Measurements from ENCODE around the gene TMEM163. TPM values are rescaled to one million over a fixed set of nuclear protein-coding genes. Genes with fewer than 3 reads are reported as not detected.
A peak's percentile ranks its signal among the peaks of the same experiment; 100 is the strongest.

The TMEM163 gene
- polyA plus RNA-seq, 6 donors from 2014 or later = 0.33 to 1.0 (median 0.47) TPM

DNA sequence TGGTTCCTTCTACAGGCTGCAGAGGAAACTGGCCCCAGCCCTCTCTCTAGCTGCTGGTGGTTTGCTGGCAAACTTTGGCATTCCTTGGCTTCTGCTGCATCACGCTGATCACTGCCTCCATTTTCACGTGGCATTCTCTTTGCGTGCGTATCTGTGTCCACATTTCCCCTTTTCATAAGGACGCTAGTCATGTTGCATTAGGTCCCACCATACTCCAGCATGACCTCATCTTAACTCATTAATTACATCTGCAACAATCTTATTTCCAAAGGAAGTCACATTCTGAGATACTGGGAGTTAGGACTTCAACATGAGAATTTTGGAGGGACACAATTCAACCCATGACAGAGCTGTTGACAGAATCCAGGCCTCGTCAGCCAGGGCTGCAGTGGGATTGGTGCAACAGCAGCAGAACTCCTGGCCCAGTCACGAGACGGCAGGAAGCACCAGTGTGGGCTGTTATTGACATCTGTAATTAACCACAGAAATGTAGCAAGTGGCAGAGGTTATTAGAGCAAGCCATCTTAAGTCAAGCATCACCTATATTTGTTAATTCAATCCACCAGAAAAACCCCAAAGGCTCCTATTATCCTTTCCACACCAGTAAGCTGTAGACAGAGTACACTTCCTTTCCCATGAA lies 132.4 kb downstream of the TMEM163 start:
- peak; percentile 44 to 72 for ATAC-seq (ENCODE audit: low read depth in 2 of 2)
- no peaks in the 10 kb centered on the region for H3K27me3 Mint-ChIP-seq
- H3K9me3 Mint-ChIP-seq = peaks cover 13 to 33% (median 27%) of the 10 kb centered on the region in 7 donors
- peaks cover 7 to 19% of the 10 kb centered on the region in 2 donors for H3K36me3 Mint-ChIP-seq
- DNase-seq = no peak
- no peak overlapping the region for H3K27ac Mint-ChIP-seq
- no peak overlapping the region for H3K4me3 Mint-ChIP-seq
- peaks cover 6 to 19% (median 13%) of the 10 kb centered on the region in 3 donors for H3K4me1 Mint-ChIP-seq

DNA sequence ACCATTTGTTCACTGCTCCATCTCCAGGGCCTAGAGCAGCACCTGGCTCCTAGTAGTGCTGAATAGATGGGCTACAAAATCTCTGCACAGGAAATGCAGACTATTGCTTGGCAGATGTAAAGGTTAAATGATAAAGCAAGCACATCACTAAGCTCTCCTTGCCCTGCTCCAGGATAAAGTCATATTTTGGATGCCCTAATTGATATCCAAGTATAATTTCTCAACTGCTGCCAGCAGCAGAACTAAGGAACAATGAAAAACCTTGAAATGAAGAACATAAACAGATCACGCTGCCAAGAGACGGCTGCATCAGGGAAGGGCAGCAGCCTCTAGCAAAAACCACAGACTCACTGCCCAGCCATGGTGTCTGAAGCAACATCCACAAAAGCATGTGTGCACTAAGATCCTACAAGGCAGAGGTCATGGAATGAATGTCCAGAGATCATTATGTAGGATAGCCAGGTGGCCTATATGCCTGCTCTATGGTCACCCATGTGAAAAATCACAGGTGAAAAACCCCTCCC lies 134.7 kb downstream of the TMEM163 start:
- Mint-ChIP-seq H3K27me3 (no peaks in the 10 kb centered on the region), H3K4me1 (peaks cover 6 to 23% (median 17%) of the 10 kb centered on the region in 3 donors), H3K4me3 (no peak overlapping the region), H3K27ac (no peak overlapping the region), H3K36me3 (peaks cover 0 to 12% of the 10 kb centered on the region in 2 donors), H3K9me3 (peaks cover 3 to 11% (median 7%) of the 10 kb centered on the region in 7 donors)
- no peak for ATAC-seq (ENCODE audit: low read depth in 2 of 2)
- DNase-seq = no peak

DNA sequence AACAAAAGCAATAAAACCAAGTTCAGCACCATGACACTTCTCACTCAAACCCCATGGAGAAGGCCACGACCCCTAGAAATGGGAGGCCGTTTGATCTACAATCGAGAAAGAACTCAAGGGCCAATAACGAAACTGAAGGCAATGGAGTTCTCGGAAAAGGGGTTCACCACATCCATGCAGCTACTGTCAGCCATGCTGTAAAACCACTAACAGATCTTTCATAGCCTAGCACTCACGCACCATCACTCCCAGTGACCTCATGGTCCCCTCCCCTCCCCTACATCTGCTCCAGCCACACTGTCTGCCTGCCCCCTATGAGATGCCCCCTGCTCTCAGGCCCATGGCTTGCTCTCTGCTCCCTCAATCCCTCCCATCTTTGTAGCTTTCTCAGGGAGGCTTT lies 135.3 kb downstream of the TMEM163 start:
- no peak for DNase-seq
- Mint-ChIP-seq H3K4me3 (no peak overlapping the region), H3K36me3 (peaks cover 0 to 6% of the 10 kb centered on the region in 2 donors), H3K27me3 (no peaks in the 10 kb centered on the region), H3K9me3 (peaks cover under 1 to 5% (median 3%) of the 10 kb centered on the region in 7 donors), H3K4me1 (peaks cover 6 to 23% (median 17%) of the 10 kb centered on the region in 3 donors), H3K27ac (no peak overlapping the region)
- no peak for ATAC-seq (ENCODE audit: low read depth in 2 of 2)

DNA sequence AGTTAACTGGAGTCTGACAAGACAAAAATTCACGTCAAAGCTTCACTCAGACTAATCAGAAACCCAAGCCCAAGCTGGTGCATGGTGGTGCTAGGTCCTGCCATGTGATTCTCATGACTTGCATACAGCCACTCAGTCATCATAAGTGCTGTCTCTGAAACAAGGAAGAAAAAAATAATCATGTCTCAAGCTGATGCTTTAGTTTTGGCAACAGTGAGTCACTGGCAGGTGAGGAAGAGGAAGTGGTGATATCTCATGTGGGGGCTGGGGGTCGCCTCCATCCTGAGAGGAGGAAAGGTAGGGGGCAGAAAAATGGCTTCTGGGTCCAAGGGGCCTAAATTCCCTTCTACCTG lies 136.3 kb downstream of the TMEM163 start:
- peaks cover 6 to 23% (median 17%) of the 10 kb centered on the region in 3 donors for H3K4me1 Mint-ChIP-seq
- no peaks in the 10 kb centered on the region for H3K36me3 Mint-ChIP-seq
- peak; percentile 33 to 51 for ATAC-seq (ENCODE audit: low read depth in 2 of 2)
- H3K4me3 Mint-ChIP-seq = no peak overlapping the region
- DNase-seq = no peak
- no peaks in the 10 kb centered on the region for H3K27me3 Mint-ChIP-seq
- peaks cover 0 to 2% (median 0%) of the 10 kb centered on the region in 7 donors for H3K9me3 Mint-ChIP-seq
- no peak overlapping the region for H3K27ac Mint-ChIP-seq

DNA sequence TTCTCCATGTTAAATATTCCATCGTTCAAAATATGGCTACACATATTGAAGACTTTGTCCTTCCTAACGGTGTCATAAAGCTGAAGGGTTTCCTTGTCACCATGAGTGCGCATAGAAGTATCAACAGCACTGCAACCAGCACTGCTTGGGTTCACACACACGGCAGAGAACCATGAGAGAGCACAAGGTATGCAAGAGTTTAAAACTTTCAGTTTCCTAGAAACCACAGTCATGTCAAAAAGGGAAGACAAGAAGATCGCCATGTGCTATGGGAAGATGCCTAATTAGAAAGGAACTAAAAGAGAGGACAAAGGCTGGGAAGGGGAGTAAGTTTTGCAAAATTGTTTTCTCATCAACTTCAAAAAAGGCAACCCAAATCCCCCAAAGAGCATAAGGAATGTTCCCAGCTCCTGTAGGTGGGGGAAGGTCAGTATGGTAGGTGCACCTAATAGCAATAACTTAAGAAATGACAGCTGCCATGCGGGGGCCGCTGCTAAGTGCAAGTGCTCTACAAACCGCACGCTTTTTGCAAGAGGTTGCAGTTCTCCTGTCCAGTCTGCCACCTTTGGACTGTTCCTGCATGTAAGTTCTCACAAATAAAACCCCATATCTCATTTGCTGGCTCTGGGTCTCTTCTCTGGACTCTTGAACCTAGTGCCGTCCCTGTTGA lies 136.8 kb downstream of the TMEM163 start:
- DNase-seq (no peak), ATAC-seq (ENCODE audit: low read depth in 2 of 2) (peak; percentile 41)
- H3K27me3 Mint-ChIP-seq = peaks cover 0 to 2% (median 0%) of the 10 kb centered on the region in 3 donors
- no peaks in the 10 kb centered on the region for H3K36me3 Mint-ChIP-seq
- peaks cover 0 to 2% (median 0%) of the 10 kb centered on the region in 7 donors for H3K9me3 Mint-ChIP-seq
- H3K4me1 Mint-ChIP-seq = peaks cover 6 to 23% (median 17%) of the 10 kb centered on the region in 3 donors
- peak overlapping the region in 1 of 6 donors; percentile 3 for H3K27ac Mint-ChIP-seq
- H3K4me3 Mint-ChIP-seq = no peak overlapping the region

DNA sequence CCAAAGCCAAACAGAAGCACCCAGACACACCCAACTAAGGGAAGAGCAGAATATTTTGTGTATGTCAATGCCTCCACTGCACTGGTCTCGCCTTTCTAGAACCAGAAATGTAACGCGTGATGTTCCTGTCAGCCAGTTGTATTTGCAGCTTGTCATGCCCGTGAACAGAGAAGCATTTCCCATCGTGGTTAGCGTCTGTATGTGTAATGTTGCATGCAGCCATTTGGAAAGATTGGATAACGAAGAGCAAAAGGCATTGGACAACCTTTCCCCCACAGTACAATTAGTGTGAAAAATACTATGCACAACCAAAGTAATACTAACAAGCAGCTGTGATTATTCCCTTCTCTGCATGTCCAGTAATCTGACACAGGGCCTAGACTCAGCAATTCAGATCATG lies 140.5 kb downstream of the TMEM163 start:
- ATAC-seq (ENCODE audit: low read depth in 2 of 2) = no peak
- Mint-ChIP-seq H3K4me3 (no peak overlapping the region), H3K4me1 (peaks cover 6 to 19% (median 17%) of the 10 kb centered on the region in 3 donors), H3K27me3 (peaks cover 0 to 4% (median 0%) of the 10 kb centered on the region in 3 donors), H3K27ac (no peak overlapping the region), H3K9me3 (no peaks in the 10 kb centered on the region), H3K36me3 (no peaks in the 10 kb centered on the region)
- DNase-seq = no peak

DNA sequence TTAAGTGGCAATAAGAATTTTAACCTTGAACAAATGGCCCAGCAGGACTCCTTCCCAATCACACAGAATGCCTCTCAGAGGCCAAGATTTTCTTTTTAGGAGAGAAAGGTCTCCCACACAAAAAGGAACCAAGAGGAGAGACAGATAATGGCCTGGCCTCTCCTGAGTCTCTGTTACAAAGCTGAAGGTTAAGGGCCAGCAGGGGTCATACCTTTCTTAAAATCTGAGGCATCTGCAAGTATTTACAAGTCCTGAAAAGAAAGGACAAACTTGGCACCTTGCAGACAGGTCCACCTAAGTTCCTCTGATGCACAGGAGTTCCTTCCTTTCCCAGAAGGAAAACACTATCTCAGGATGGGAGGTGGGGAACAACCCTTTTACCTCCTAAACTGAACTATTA lies 142.3 kb downstream of the TMEM163 start:
- no peak overlapping the region for H3K4me3 Mint-ChIP-seq
- DNase-seq = no peak
- ATAC-seq (ENCODE audit: low read depth in 2 of 2) = no peak
- peaks cover 0 to 7% (median 4%) of the 10 kb centered on the region in 3 donors for H3K27me3 Mint-ChIP-seq
- H3K4me1 Mint-ChIP-seq = peaks cover 0 to 5% (median 4%) of the 10 kb centered on the region in 3 donors
- no peak overlapping the region for H3K27ac Mint-ChIP-seq
- H3K36me3 Mint-ChIP-seq = no peaks in the 10 kb centered on the region
- no peaks in the 10 kb centered on the region for H3K9me3 Mint-ChIP-seq

DNA sequence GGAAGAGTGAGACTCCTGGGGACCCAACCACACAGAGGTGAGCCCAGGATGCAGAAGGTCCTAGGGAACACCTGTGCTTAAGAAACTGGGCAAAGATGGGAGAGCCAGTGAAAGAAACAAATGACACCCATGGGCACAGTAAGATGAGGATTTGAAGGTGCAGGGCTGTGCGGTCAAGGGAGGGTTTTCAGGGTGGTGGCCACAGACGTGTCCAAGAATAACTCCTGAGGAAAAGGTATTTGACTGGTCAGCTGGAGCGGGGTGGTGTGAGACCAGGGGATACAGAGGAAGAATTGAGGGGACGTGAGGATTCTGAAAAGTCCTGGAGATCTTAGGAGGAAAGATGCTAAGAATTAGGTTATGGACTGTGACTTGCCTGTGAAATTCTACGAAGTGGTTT lies 142.9 kb downstream of the TMEM163 start:
- H3K4me1 Mint-ChIP-seq = peaks cover 0 to 2% (median 0%) of the 10 kb centered on the region in 3 donors
- peak overlapping the region in 1 of 6 donors; percentile 42 for H3K27ac Mint-ChIP-seq
- H3K36me3 Mint-ChIP-seq = no peaks in the 10 kb centered on the region

DNA sequence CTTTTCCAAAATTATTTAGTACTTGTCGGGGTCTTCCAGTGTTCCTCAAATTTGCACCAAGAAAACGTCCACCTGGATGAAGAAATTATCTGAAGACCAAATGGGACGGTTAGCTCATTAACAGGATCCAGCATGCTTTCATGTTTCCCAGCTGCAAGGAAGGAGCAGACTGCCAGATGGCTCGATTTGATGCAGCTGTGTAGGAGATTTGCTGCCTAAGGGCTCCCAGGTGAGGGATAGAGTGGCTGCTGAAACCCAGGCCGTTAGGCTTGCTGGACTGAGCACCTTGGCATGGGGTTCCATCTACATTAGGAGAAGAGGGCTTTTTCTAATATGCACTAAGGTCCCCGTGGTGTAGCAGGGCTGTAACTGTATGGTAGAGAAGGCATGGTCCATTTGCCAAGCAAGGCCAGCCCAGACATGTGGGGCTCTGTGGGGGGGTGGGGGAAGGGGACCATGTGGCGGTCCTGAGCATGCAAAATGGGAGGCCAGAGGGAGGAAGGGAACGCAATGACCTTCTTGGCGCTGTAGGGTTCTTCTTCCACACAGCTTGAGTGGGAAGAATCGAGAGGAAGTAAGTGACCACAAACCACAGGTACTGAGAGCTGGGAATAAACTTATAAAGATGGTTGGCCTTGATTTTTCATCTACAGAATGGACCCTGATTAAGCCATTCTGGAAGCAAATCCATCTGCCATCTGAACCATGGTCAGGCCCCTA lies 144.0 kb downstream of the TMEM163 start:
- Mint-ChIP-seq H3K9me3 (no peaks in the 10 kb centered on the region), H3K4me1 (peaks cover 0 to 6% (median 0%) of the 10 kb centered on the region in 3 donors), H3K27ac (no peak overlapping the region), H3K27me3 (peaks cover 0 to 7% (median 4%) of the 10 kb centered on the region in 3 donors), H3K4me3 (no peak overlapping the region), H3K36me3 (no peaks in the 10 kb centered on the region)
- ATAC-seq (ENCODE audit: low read depth in 2 of 2) (no peak), DNase-seq (no peak)

More for the DNA sequence above, 142.9 kb downstream of the TMEM163 start:
- DNase-seq = no peak
- Mint-ChIP-seq H3K9me3 (no peaks in the 10 kb centered on the region), H3K27me3 (peaks cover 0 to 7% (median 4%) of the 10 kb centered on the region in 3 donors), H3K4me3 (no peak overlapping the region)
- ATAC-seq (ENCODE audit: low read depth in 2 of 2) = no peak

DNA sequence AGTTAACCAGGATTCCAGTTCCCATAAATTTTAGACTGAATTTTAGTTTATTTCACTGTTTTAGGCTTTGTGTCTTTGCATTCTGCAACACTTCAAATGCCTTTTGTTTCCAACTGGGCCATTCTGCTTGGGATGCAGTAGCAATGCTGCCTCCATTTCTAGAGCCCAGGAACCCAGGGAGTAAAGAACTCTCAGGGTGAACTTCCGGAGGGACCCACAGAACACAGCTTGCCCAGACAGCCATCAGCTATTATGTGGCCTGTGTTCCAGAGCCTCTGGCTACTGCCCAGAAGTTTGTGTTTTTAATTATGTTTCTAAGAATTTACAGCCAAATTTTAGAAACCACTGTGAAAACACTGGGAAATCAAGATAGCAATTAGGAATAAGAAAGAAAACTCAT lies 145.1 kb downstream of the TMEM163 start:
- H3K36me3 Mint-ChIP-seq = no peaks in the 10 kb centered on the region
- H3K9me3 Mint-ChIP-seq = no peaks in the 10 kb centered on the region
- DNase-seq = no peak
- H3K27ac Mint-ChIP-seq = no peak overlapping the region
- ATAC-seq (ENCODE audit: low read depth in 2 of 2) = no peak
- H3K4me1 Mint-ChIP-seq = peaks cover 0 to 6% (median 0%) of the 10 kb centered on the region in 3 donors
- peaks cover 0 to 7% (median 4%) of the 10 kb centered on the region in 3 donors for H3K27me3 Mint-ChIP-seq
- H3K4me3 Mint-ChIP-seq = no peak overlapping the region

DNA sequence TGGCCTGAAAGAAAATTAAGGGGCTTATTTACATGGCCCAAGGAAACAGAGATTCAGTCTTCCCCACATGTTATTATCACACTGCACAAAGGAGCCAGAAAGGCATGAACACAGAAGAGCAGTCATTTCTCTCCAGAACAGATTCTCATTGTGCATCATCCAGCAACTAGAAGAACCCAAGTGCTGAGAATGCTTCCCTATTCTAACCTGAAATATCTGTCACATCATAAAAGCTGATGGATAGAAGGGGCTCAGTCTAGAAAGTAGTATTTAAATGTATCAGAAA lies 145.8 kb downstream of the TMEM163 start:
- H3K9me3 Mint-ChIP-seq = no peaks in the 10 kb centered on the region
- no peak for DNase-seq
- H3K4me1 Mint-ChIP-seq = peaks cover 0 to 6% (median 0%) of the 10 kb centered on the region in 3 donors
- no peaks in the 10 kb centered on the region for H3K36me3 Mint-ChIP-seq
- H3K4me3 Mint-ChIP-seq = peak overlapping the region in 1 of 8 donors; percentile 9
- no peak overlapping the region for H3K27ac Mint-ChIP-seq
- ATAC-seq (ENCODE audit: low read depth in 2 of 2) = no peak
- peaks cover 0 to 7% (median 4%) of the 10 kb centered on the region in 3 donors for H3K27me3 Mint-ChIP-seq

DNA sequence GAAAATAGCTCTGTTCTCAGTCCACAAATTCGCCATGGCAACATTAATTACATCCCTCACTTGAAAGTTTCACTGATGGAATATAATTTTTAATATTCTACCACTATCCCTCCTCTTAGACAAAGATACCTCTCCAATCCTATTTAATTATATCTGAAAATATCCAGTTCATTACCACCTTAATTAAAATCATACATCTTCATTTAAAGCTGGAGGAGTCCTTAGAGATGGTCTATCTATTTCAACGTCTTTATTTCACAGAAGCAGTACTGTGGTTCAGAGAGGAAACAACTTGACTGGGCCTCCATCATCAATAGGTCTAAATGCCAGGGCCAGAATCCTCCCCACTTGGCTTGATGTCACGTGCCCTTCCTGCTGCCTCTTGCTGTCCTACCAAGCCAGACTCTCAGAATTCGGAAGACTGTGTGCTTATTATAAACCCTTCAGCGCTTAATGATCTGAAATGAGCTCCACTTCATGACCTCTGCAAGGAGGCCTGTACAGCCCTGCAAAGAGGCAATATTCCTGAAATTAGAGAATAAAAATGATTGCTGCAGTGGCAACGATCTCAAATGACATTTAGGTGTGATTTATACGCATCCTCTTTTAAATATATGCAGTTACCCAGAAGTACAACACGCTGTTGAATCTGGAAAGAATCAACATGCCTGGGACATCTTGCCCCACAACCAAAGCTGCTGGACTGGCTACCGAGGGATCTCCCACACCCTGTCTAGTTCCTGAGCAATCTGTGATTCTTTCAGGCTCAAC lies 146.3 kb downstream of the TMEM163 start:
- ATAC-seq (ENCODE audit: low read depth in 2 of 2) = no peak
- H3K4me3 Mint-ChIP-seq = no peak overlapping the region
- H3K4me1 Mint-ChIP-seq = peaks cover 0 to 6% (median 0%) of the 10 kb centered on the region in 3 donors
- H3K27me3 Mint-ChIP-seq = peaks cover 0 to 7% (median 4%) of the 10 kb centered on the region in 3 donors
- H3K36me3 Mint-ChIP-seq = no peaks in the 10 kb centered on the region
- no peak for DNase-seq
- no peak overlapping the region for H3K27ac Mint-ChIP-seq
- no peaks in the 10 kb centered on the region for H3K9me3 Mint-ChIP-seq

DNA sequence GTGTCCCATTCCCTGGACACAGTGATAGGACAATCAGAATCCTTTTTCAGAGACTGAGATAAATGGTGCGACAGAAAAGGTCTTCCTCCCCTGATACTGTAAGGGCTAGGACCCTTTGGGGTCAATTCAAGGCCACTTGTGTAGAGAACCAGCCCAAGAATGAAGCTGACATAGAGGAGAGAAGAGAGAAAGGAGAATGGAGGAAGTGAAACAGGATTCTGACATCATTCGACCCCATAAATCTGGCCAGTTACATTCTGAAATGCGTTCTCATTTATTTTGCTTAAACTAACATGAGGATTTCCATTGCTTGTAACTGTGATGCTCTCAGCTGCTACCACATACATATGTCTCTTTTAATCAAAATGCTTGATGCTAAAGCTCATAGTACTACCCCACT lies 148.1 kb downstream of the TMEM163 start:
- peak overlapping the region in 1 of 6 donors; percentile 27 for H3K27ac Mint-ChIP-seq

More for the DNA sequence above, 148.1 kb downstream of the TMEM163 start:
- peak; percentile 67 to 85 for ATAC-seq (ENCODE audit: low read depth in 2 of 2)
- peaks cover 0 to 15% (median 0%) of the 10 kb centered on the region in 3 donors for H3K27me3 Mint-ChIP-seq
- H3K4me3 Mint-ChIP-seq = no peak overlapping the region
- H3K9me3 Mint-ChIP-seq = no peaks in the 10 kb centered on the region
- no peak for DNase-seq
- peaks cover 0 to 6% (median 0%) of the 10 kb centered on the region in 3 donors for H3K4me1 Mint-ChIP-seq
- H3K36me3 Mint-ChIP-seq = no peaks in the 10 kb centered on the region

Measured in naive B cell (primary cell).